Fibroblast of lung (primary cell): ENCODE data around the gene GALNT18. TPM values are rescaled to one million over a fixed set of nuclear protein-coding genes. Genes with fewer than 3 reads are reported as not detected.
A peak's percentile ranks its signal among the peaks of the same experiment; 100 is the strongest.

ENCODE experiments used
- DNase-seq, 2 donors: peaks; one replicate each; pipeline versions ENCODE4 v3.0.0 to v3.0.0-alpha.2; 2010; ENCODE audit warnings: low read depth in 2 of 2
- H2AFZ ChIP-seq: 2 replicates; pipeline ENCODE4 v1.5.1; 2012; ENCODE audit warnings: low read length, control low read depth, inconsistent platforms
- H3K27ac ChIP-seq: 2 replicates; pipeline ENCODE4 v1.5.1; 2011; ENCODE audit warnings: low read length, control low read depth; ENCODE audit not compliant: insufficient read depth
- H3K27me3 ChIP-seq: 2 replicates; pipeline ENCODE4 v1.5.1; 2011; ENCODE audit warnings: mild to moderate bottlenecking, low read length; ENCODE audit not compliant: control insufficient read depth, insufficient read depth
- H3K36me3 ChIP-seq: 2 replicates; pipeline ENCODE4 v1.5.1; 2011; ENCODE audit warnings: low read length; ENCODE audit not compliant: control insufficient read depth, insufficient read depth
- H3K4me1 ChIP-seq: 2 replicates; pipeline ENCODE4 v1.5.1; 2011; ENCODE audit warnings: low read length; ENCODE audit not compliant: control insufficient read depth, insufficient read depth; ENCODE audit errors: extremely low read depth
- H3K4me2 ChIP-seq: 2 replicates; pipeline ENCODE4 v1.5.1; 2011; ENCODE audit warnings: low read length, control low read depth; ENCODE audit not compliant: insufficient read depth; ENCODE audit errors: extremely low read depth
- H3K4me3 ChIP-seq, 4 experiments: fragments of 200-600 bp in 1 of 4; sonication (generic) in 1 of 4; replicated peaks in 1 of 4; 2 replicates each; pipeline ENCODE4 v1.5.1; 2011 to 2016; ENCODE audit warnings: low read length in 4 of 4, low read depth in 3 of 4, mild to moderate bottlenecking in 3 of 4, control low read depth in 2 of 4, inconsistent platforms in 1 of 4, mixed read lengths in 1 of 4; ENCODE audit not compliant: insufficient read depth in 1 of 4; ENCODE audit errors: control extremely low read depth in 1 of 4
- H3K79me2 ChIP-seq: 2 replicates; pipeline ENCODE4 v1.5.1; 2012; ENCODE audit warnings: mild to moderate bottlenecking, low read length, inconsistent platforms; ENCODE audit not compliant: control insufficient read depth, insufficient read depth
- H3K9ac ChIP-seq: 2 replicates; pipeline ENCODE4 v1.5.1; 2011; ENCODE audit warnings: mild to moderate bottlenecking, low read length, control low read depth; ENCODE audit not compliant: insufficient read depth
- H3K9me3 ChIP-seq: 2 replicates; pipeline ENCODE4 v1.5.1; 2012; ENCODE audit warnings: low read depth, low read length; ENCODE audit not compliant: control insufficient read depth, insufficient read depth
- H4K20me1 ChIP-seq: 2 replicates; pipeline ENCODE4 v1.5.1; 2011; ENCODE audit warnings: low read length; ENCODE audit not compliant: control insufficient read depth, insufficient read depth; ENCODE audit errors: extremely low read depth
- CTCF ChIP-seq, 2 donors: IDR thresholded peaks in 1 of 2; conservative IDR thresholded peaks in 1 of 2; 1 replicate in 1 of 2; 2 replicates in 1 of 2; pipeline ENCODE4 v1.5.1; 2011 to 2012; ENCODE audit warnings: low read length in 2 of 2, control low read depth in 1 of 2, inconsistent platforms in 1 of 2, low read depth in 1 of 2, mild to moderate bottlenecking in 1 of 2
- EZH2 ChIP-seq: IDR thresholded peaks from 2 replicates; pipeline ENCODE4 v1.5.1; 2012; ENCODE audit warnings: low read length, control low read depth, mild to moderate bottlenecking; ENCODE audit errors: missing control alignments
- polyA plus RNA-seq, 2 donors: library from polyadenylated mRNA; depleted of rRNA in 1 of 2; stranded (reverse) in 1 of 2; unstranded in 1 of 2; fragments of >200 nt; gene quantifications; 2 replicates each; pipeline ENCODE4 v1.2.1, GENCODE V29; 2011 to 2012; ENCODE audit warnings: missing spikeins in 1 of 2
- total RNA-seq: library from RNA; depleted of rRNA; stranded (reverse); fragments of >200 nt; gene quantifications from 2 replicates; pipeline ENCODE4 v1.2.1, GENCODE V29; 2014

Gene GALNT18
- total and polyA plus RNA-seq, 2 donors (not counting 1 experiment from before 2014, with no cell fraction given) = 0.50 to 19.3 TPM

GRCh38 chr11:11659567-11660362 is 38.0 kb upstream of the GALNT18 start:
- Histone ChIP-seq H2AFZ (no peak overlapping the region), H3K4me3 (no peak overlapping the region), H3K79me2 (no peaks in the 10 kb centered on the region), H3K4me2 (no peak overlapping the region), H3K36me3 (no peaks in the 10 kb centered on the region), H3K9ac (no peak overlapping the region), H4K20me1 (no peaks in the 10 kb centered on the region), H3K27ac (no peak overlapping the region), H3K9me3 (no peaks in the 10 kb centered on the region), H3K4me1 (no peaks in the 10 kb centered on the region), H3K27me3 (peaks cover 20% of the 10 kb centered on the region)
- no peak for DNase-seq
- TF ChIP-seq CTCF (conservative IDR thresholded peaks at IDR 0.05 in 1 of 2, IDR thresholded peaks at IDR 0.05 in 1 of 2; ENCODE audit: low read depth in 1 of 2, low read length in 2 of 2) (peak in 1 of 2 donors; percentile 14), EZH2 (no peak)

GRCh38 chr11:11657218-11657955 is 35.6 kb upstream of the GALNT18 start:
- no peak for DNase-seq
- no peak overlapping the region for H3K4me3 ChIP-seq
- no peaks in the 10 kb centered on the region for H3K79me2 ChIP-seq
- H2AFZ ChIP-seq = no peak overlapping the region
- no peak overlapping the region for H3K4me2 ChIP-seq
- H3K9me3 ChIP-seq = no peaks in the 10 kb centered on the region
- no peak overlapping the region for H3K27ac ChIP-seq
- no peak for TF ChIP-seq CTCF (conservative IDR thresholded peaks at IDR 0.05 in 1 of 2, IDR thresholded peaks at IDR 0.05 in 1 of 2; ENCODE audit: low read depth in 1 of 2, low read length in 2 of 2)
- no peaks in the 10 kb centered on the region for H3K36me3 ChIP-seq
- no peak overlapping the region for H3K9ac ChIP-seq
- peaks cover 9% of the 10 kb centered on the region for H3K27me3 ChIP-seq
- H3K4me1 ChIP-seq = no peaks in the 10 kb centered on the region
- no peaks in the 10 kb centered on the region for H4K20me1 ChIP-seq

GRCh38 chr11:11641581-11641980 is 19.8 kb upstream of the GALNT18 start:
- Histone ChIP-seq H2AFZ (no peak overlapping the region), H3K27ac (no peak overlapping the region), H3K4me1 (no peaks in the 10 kb centered on the region), H3K79me2 (no peaks in the 10 kb centered on the region), H3K27me3 (peaks cover 13% of the 10 kb centered on the region), H3K4me2 (no peak overlapping the region), H3K9ac (no peak overlapping the region), H3K9me3 (no peaks in the 10 kb centered on the region), H4K20me1 (no peaks in the 10 kb centered on the region), H3K36me3 (no peaks in the 10 kb centered on the region), H3K4me3 (no peak overlapping the region)
- no peak for TF ChIP-seq CTCF (conservative IDR thresholded peaks at IDR 0.05 in 1 of 2, IDR thresholded peaks at IDR 0.05 in 1 of 2; ENCODE audit: low read depth in 1 of 2, low read length in 2 of 2)
- no peak for TF ChIP-seq EZH2
- DNase-seq = no peak
